IgD-negative memory B cell (primary cell): Measurements from ENCODE around the gene FRMD4A. TPM values are rescaled to one million over a fixed set of nuclear protein-coding genes. Genes with fewer than 3 reads are reported as not detected.

Experiments used
- H3K27ac Mint-ChIP-seq, 3 donors: one replicate each; pipeline ENCODE4 v1.8.0; 2020 to 2022; ENCODE audit warnings: mild to moderate bottlenecking in 3 of 3, mixed read lengths in 3 of 3, moderate library complexity in 1 of 3
- H3K27me3 Mint-ChIP-seq: one replicate; pipeline ENCODE4 v1.8.0; 2021; ENCODE audit warnings: mixed read lengths
- H3K36me3 Mint-ChIP-seq: one replicate; pipeline ENCODE4 v1.8.0; 2020; ENCODE audit warnings: mild to moderate bottlenecking, mixed read lengths
- H3K4me1 Mint-ChIP-seq, 3 donors: one replicate each; pipeline ENCODE4 v1.8.0; 2020 to 2022; ENCODE audit warnings: mixed read lengths in 3 of 3, mild to moderate bottlenecking in 1 of 3
- H3K4me3 Mint-ChIP-seq, 4 donors: one replicate each; pipeline ENCODE4 v1.8.0; 2020 to 2022; ENCODE audit warnings: mild to moderate bottlenecking in 4 of 4, mixed read lengths in 4 of 4, moderate library complexity in 3 of 4
- H3K9me3 Mint-ChIP-seq, 3 donors: one replicate each; pipeline ENCODE4 v1.8.0; 2020 to 2021; ENCODE audit warnings: mixed read lengths in 3 of 3, mild to moderate bottlenecking in 1 of 3
- polyA plus RNA-seq: library from polyadenylated mRNA; unstranded; fragments of 300-500 nt; fragmentation: Illumina TruSeq; gene quantifications from one replicate; pipeline ENCODE4 v1.2.3, GENCODE V29; 2021

The FRMD4A gene
- polyA plus RNA-seq, 1 donor from 2014 or later, result 1.7 TPM

DNA sequence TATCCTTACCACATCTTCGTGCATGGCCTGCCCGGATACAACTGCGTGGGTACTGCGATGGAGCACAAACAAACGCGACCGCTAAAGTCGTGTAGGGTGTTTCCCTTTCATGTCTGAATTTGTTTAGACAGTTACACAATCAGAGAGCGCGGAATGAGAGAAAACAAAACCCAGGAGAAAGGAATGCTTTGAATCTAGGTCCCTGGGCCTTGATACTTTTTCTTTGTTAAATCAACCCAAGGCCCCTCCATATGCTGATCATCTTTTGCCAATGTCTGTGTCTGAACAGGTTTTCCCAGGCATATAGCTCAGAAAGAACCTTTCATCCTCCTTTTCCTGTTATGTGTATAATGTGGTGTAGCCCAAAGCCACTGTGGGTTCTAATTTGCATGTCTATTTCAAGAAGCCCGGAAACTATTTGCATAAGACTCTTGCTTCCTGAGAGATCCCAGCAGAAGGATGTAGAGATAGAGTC is 145.8 kb downstream of the FRMD4A start:
- Mint-ChIP-seq H3K27me3 (peaks cover 26% of the 10 kb centered on the region), H3K4me1 (peaks cover 15 to 35% (median 24%) of the 10 kb centered on the region in 3 donors), H3K36me3 (no peaks in the 10 kb centered on the region), H3K9me3 (peaks cover 0 to 8% (median 3%) of the 10 kb centered on the region in 3 donors), H3K27ac (peak overlapping the region; percentile 94 to 99 (median 98)), H3K4me3 (peak overlapping the region; percentile 77 to 86 (median 84))

DNA sequence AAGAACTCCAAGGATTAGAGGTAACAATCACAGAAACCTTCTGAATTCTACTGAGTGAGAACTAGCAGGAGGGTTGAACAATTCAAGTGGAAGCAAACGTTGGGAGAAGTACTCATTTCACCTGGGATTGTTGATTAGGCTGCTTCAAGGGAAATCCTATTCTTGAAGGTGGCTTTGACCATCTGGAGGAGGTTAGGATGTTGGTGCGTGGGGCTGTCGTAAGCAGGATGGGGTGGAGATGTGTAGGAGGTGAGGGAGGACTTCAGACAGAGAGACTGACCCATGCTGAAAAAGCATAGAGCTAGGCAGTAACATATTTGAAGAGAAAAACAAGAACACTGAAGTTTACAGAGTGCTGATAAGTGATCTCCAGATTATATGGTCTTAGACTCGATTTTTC is 147.9 kb downstream of the FRMD4A start:
- Mint-ChIP-seq H3K27ac (peak overlapping the region in 1 of 3 donors; percentile 57), H3K4me3 (peak overlapping the region in 1 of 4 donors; percentile 25), H3K27me3 (peaks cover 40% of the 10 kb centered on the region)

DNA sequence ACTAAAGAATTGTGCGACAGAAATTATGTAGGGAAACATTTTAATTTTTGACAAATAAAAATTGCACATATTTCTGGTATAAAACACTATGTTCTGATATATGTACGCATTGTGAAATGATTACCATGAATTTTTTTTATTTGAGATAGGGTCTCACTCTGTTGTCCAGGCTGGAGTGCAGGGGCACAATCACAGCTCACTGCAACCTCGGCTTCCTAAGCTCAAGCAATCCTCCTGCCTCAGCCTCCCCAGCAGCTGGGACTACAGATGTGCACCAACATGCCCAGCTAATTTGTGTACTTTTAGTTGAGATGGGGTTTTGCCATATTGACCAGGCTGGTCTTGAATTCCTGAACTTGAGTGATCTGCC is 149.2 kb downstream of the FRMD4A start:
- peaks cover 15 to 32% (median 23%) of the 10 kb centered on the region in 3 donors for H3K4me1 Mint-ChIP-seq
- peak overlapping the region in 1 of 4 donors; percentile 36 for H3K4me3 Mint-ChIP-seq
- peaks cover 0 to 8% (median 3%) of the 10 kb centered on the region in 3 donors for H3K9me3 Mint-ChIP-seq
- no peaks in the 10 kb centered on the region for H3K36me3 Mint-ChIP-seq
- peak overlapping the region in 1 of 3 donors; percentile 55 for H3K27ac Mint-ChIP-seq
- peaks cover 52% of the 10 kb centered on the region for H3K27me3 Mint-ChIP-seq

More for the DNA sequence above, 147.9 kb downstream of the FRMD4A start:
- H3K9me3 Mint-ChIP-seq, result peaks cover 0 to 8% (median 3%) of the 10 kb centered on the region in 3 donors
- H3K36me3 Mint-ChIP-seq, result no peaks in the 10 kb centered on the region
- H3K4me1 Mint-ChIP-seq, result peaks cover 15 to 35% (median 25%) of the 10 kb centered on the region in 3 donors

DNA sequence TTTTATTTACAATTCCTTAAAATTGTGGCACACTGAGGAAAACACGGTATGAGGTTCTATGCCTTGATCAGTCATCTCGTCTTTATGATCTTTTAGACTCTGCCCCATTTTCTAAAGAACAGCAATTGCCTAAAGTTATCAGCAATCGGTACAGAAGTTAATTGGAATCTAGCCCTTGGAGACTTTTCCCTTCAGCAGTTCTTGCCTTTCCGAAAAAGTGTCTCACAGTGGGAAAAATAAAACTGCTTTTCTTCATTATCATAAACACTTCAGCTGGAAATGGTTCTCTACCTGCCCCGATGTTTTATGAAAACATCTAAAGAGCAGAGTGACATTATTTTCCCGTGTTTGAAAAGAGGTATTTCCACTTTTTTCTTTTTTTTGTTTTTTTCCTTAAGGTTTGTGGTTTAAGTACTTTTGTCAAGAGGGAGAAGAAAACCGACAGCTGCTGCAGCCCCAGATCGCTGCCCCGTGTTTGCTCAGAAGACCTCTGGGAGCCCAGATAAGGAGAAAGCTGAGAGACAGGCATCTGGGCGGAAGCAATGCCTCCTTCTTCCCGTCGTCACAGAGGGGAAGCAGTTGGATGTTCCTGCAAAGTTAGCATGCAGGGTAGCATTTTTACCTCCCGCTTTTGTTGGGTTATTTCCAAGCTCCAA is 149.7 kb downstream of the FRMD4A start:
- Mint-ChIP-seq H3K4me1 (peaks cover 11 to 27% (median 18%) of the 10 kb centered on the region in 3 donors), H3K27ac (no peak overlapping the region), H3K36me3 (no peaks in the 10 kb centered on the region), H3K9me3 (peaks cover 0 to 8% (median 3%) of the 10 kb centered on the region in 3 donors), H3K4me3 (peak overlapping the region in 1 of 4 donors; percentile 36), H3K27me3 (peaks cover 55% of the 10 kb centered on the region)

DNA sequence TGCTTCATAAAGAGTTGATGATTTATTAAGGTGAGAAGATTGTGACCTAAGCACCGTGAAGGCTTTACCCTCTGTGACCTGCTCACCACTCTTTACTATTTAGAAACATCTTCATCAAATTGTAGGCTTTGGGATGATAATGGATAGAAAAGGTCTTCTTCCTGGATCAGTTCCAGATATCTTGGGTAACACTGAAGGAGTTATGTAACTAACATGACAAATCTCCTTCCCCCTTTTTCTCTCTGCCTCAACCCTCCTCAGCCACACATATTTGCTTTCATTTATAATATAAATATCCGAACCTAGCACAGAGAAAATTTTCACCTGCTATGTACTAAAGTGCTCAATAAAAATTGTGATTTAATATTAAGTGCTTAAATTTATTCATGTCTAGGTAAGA is 151.5 kb downstream of the FRMD4A start:
- Mint-ChIP-seq H3K27ac (no peak overlapping the region), H3K36me3 (no peaks in the 10 kb centered on the region), H3K9me3 (peaks cover 0 to 8% (median 0%) of the 10 kb centered on the region in 3 donors), H3K4me1 (peaks cover 3 to 19% (median 10%) of the 10 kb centered on the region in 3 donors), H3K27me3 (peaks cover 68% of the 10 kb centered on the region), H3K4me3 (no peak overlapping the region)

DNA sequence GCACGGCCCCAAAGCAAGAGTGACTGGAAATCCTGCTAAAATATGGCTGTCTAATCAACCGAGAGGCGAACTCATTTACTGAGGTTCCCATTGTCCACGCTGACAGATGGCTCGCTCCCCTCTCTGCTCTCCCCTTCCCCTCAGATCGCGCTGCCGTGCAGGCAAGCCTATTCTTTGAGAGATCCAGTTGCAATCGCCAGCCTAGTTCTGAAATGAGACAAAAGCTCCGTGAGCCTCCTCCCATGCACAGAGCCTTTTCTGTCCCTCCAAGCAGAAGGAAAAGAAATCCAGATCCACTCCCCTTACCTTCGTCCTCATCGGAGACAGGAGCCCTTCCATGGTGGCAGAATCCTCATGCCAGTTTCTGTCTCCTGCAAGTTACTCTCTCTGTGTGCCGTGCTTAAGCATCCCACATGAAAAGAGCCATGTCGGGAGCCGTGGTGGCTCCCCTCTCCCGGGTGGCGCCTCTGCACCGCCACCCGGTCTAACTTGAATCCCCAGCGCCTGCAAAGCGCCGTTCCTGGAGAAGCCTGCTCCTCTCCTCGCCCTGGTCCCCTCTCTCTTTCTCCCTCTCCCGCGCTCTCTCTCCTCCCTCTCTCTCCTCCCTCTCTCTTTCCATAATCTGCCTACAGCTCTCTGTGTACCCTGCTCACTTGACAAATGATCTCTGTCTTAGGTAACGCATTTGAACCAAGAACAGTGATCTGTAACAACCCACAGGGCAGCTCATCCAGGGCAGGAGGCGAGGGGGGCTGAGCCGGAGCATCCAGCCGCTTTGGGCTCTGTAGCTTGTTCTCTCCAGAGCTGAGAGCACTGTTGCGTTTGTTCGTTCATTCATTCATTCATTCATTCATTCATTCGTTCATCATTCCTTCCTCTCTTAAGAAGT is 156.8 kb downstream of the FRMD4A start:
- H3K4me3 Mint-ChIP-seq, result peak overlapping the region; percentile 67 to 89 (median 82)
- peaks cover 3 to 16% (median 14%) of the 10 kb centered on the region in 3 donors for H3K4me1 Mint-ChIP-seq
- peaks cover 0 to 2% (median 0%) of the 10 kb centered on the region in 3 donors for H3K9me3 Mint-ChIP-seq
- H3K27me3 Mint-ChIP-seq, result peaks cover 62% of the 10 kb centered on the region
- no peaks in the 10 kb centered on the region for H3K36me3 Mint-ChIP-seq
- H3K27ac Mint-ChIP-seq, result no peak overlapping the region

DNA sequence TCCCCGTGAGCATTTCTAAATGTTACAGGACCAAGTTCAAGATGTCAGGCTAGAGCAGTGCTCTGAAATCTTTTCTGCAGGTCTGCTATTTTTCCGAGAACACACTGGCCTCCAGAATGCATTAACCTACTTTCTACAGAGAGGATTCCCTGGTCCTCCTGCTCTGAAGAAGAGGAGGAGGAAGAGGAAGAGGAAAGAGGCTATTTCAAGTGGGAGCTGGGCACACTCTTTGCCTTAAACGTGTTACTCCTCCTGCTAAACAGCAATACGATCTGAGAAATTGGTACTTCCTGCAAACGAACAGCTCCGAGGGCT is 157.4 kb downstream of the FRMD4A start:
- H3K4me3 Mint-ChIP-seq, result peak overlapping the region; percentile 67 to 89 (median 82)
- H3K4me1 Mint-ChIP-seq, result peaks cover 3 to 16% (median 14%) of the 10 kb centered on the region in 3 donors
- peaks cover 0 to 2% (median 0%) of the 10 kb centered on the region in 3 donors for H3K9me3 Mint-ChIP-seq
- peaks cover 60% of the 10 kb centered on the region for H3K27me3 Mint-ChIP-seq
- H3K27ac Mint-ChIP-seq, result no peak overlapping the region
- no peaks in the 10 kb centered on the region for H3K36me3 Mint-ChIP-seq

DNA sequence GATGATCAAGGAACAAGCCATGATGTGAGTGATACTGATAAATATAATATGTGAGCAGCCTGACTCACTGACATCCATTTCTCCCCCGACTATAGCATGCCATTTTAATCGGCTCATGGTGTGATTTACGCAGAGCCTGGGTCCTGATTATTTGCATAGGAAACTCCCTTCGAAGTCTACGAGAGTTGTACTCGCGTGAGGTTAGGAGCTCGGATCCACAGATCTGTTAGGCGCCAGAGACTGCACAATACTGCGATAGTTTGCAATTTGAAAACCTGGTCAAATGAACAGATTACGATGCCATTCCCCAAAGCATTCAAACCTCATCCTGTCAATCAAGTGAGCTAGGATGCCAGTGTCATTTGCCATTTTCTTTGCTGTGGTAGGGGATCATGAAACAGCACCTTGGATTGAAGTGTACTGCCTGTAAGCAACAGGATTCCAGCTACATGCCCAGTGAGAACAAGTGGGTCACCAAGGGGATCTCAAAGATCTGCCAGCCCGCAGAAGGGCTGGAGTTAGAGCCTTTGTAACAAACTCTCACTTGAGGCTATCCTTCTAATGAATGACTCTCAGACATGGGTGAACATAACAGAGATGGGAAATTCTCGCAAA is 158.3 kb downstream of the FRMD4A start:
- Mint-ChIP-seq H3K9me3 (peaks cover 0 to 6% (median 0%) of the 10 kb centered on the region in 3 donors), H3K36me3 (no peaks in the 10 kb centered on the region), H3K4me3 (no peak overlapping the region), H3K27ac (no peak overlapping the region), H3K4me1 (peaks cover 3 to 16% (median 14%) of the 10 kb centered on the region in 3 donors), H3K27me3 (peaks cover 57% of the 10 kb centered on the region)

DNA sequence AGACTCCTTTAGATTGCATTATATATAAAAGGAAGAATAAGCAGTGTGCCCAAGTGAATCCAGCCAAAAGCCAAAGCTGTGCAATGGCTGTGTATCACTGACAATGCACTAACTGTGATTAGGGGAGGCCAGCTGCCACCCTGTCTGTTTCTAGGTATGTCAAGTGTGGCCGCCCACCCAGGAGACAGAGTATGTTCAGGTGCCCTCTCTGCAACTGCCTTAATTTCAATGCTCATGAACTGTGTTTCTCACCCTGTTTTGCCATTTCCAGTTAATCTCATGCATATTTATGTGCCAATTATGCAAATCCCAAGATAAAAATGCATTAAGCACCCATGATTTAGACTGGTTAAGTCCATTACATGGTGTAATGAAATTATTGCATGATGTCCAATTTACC is 159.4 kb downstream of the FRMD4A start:
- Mint-ChIP-seq H3K27ac (no peak overlapping the region), H3K4me1 (peaks cover 3 to 15% (median 14%) of the 10 kb centered on the region in 3 donors), H3K9me3 (peaks cover 0 to 6% (median 0%) of the 10 kb centered on the region in 3 donors), H3K27me3 (peaks cover 51% of the 10 kb centered on the region), H3K36me3 (no peaks in the 10 kb centered on the region), H3K4me3 (no peak overlapping the region)

DNA sequence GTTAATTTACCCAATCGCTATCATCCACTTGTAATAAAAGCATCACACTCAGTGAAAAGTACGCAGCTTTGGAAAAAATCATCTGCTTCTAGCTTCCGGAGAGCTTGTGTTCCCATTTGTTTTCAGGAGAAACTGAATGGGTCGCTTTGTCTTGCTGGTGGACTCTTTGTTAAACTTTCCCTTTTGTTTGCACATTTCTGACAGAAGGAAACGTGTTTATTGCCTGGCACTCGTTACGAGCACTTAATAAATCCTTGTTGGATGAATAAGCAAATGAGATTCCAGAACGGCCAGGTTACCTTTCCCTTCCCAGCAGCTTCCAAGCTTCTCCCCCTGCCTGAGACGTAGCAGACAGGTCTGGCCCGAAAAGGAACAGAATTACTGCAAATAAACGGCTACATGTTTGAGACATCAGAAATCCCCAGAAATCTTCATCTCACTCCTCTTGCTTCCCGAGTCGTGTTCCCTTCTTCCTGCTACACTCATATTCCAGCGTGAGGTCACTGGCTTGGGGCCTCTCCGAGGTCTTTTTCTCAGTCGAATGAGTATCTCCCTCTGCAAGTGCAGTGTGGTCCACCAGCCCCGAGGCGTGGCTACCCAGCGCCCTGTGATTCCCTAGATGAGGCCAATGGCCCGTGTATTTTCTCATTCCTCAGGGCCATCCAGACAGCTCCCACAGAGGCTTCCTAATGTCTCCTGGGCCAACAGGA is 167.2 kb downstream of the FRMD4A start:
- Mint-ChIP-seq H3K4me1 (no peaks in the 10 kb centered on the region), H3K27ac (peak overlapping the region in 1 of 3 donors; percentile 2), H3K9me3 (peaks cover 0 to 5% (median 0%) of the 10 kb centered on the region in 3 donors), H3K36me3 (peaks cover 3% of the 10 kb centered on the region), H3K4me3 (no peak overlapping the region), H3K27me3 (peaks cover 30% of the 10 kb centered on the region)

DNA sequence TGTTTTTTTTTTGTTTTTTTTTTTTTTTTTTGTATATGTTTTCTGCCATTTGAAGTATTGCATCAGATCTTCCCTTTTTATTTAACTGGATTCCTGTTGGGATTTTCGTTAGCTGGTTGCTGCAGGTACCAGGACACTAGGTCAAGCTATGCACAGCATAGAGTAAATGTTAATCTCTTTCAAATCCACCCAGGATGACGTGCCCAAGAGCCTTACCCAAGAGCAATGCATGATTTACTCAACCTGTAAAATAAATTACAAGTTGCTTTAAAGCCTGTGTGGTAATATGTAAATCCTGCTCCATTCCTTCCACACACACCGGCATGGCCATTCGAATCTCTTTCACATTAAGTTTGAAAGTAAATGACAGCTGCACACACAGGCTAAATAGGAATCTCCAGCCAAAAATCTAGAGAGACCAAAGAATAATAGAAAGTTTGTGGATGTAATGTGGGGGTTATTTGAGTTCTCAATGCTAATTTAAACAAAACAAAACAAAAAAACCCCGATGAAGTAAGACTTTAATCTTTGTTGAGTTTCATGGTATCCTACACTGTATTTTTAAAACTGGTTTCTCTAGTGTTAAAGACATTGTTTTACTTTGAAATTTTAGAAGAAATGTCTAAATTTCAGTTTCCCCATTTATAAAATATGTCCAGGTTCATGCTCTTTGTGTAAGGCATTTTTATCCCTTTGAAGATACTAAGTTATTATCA is 167.9 kb downstream of the FRMD4A start:
- Mint-ChIP-seq H3K9me3 (peaks cover 0 to 5% (median 0%) of the 10 kb centered on the region in 3 donors), H3K4me3 (no peak overlapping the region), H3K27ac (peak overlapping the region in 1 of 3 donors; percentile 20), H3K36me3 (peaks cover 3% of the 10 kb centered on the region), H3K27me3 (peaks cover 31% of the 10 kb centered on the region), H3K4me1 (peaks cover 0 to 3% (median 0%) of the 10 kb centered on the region in 3 donors)

DNA sequence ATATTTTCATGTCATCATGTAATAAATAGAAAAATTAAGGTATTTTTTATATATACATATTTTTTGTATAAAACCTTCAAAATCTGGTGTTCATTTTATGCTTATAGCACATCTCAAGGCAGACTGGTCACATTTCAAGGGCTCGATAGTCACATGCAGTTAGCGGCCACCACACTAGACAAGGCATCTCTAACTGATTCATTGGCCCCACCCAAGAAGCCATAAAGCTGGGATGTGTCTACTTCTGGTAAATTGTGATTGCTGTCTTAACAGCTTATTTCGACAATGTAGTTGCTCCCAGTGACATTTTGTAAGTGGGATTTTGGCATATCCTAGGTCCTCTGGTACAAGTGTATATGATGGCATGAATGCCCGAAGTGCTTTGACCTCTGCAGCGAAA is 168.7 kb downstream of the FRMD4A start:
- H3K4me1 Mint-ChIP-seq, result peaks cover 0 to 3% (median 0%) of the 10 kb centered on the region in 3 donors
- H3K4me3 Mint-ChIP-seq, result no peak overlapping the region
- peaks cover 31% of the 10 kb centered on the region for H3K27me3 Mint-ChIP-seq
- H3K36me3 Mint-ChIP-seq, result peaks cover 3% of the 10 kb centered on the region
- H3K9me3 Mint-ChIP-seq, result peaks cover 0 to 2% (median 0%) of the 10 kb centered on the region in 3 donors
- no peak overlapping the region for H3K27ac Mint-ChIP-seq

DNA sequence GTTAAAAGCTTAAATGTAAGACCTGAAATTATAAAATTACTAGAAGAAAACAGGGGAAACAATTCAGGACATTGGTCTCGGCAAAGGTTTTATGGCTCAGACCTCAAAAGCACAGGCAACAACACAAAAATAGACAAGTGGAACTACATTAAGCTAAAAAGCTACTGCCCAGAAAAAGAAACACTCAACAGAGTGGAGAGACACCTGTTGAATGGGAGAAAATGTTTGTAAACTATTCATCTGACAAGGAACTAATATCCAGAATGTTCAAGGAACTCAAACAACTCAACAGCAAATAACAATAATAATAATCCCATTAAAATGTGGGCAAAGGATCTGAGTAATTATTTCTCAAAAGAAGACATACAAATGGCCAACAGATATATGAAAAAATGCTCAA is 170.4 kb downstream of the FRMD4A start:
- H3K27ac Mint-ChIP-seq, result no peak overlapping the region

DNA sequence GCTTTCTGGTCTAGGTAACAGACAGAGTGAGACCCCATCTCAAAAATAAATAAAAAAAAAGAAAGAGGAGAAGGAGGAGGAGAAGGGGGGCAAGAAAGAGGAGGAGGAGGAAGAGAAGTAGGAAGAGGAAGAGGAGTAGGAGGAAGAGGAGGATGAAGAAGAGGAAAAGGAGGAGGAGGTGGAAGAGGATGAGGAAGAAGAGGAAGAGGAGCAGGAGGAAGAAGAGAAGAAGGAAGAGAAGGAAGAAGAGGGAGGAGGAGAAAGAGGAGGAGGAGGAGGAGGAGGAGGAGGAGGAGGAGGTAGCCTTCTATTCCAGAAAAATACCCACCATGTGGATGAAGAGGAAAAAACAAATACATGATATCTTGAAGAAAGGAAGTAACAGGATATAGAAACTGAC is 172.1 kb downstream of the FRMD4A start:
- Mint-ChIP-seq H3K4me1 (peaks cover 0 to 3% (median 0%) of the 10 kb centered on the region in 3 donors), H3K27me3 (peaks cover 26% of the 10 kb centered on the region), H3K36me3 (no peaks in the 10 kb centered on the region), H3K4me3 (no peak overlapping the region), H3K27ac (no peak overlapping the region), H3K9me3 (peaks cover 3 to 7% (median 6%) of the 10 kb centered on the region in 3 donors)

More for the DNA sequence above, 170.4 kb downstream of the FRMD4A start:
- Mint-ChIP-seq H3K27me3 (peaks cover 32% of the 10 kb centered on the region), H3K4me1 (peaks cover 0 to 3% (median 0%) of the 10 kb centered on the region in 3 donors), H3K9me3 (peaks cover 2 to 7% (median 6%) of the 10 kb centered on the region in 3 donors), H3K36me3 (peaks cover 3% of the 10 kb centered on the region), H3K4me3 (no peak overlapping the region)
